Subcutaneous preadipocyte (primary cell): Measurements from ENCODE around the gene OR1N2. TPM values are rescaled to one million over a fixed set of nuclear protein-coding genes. Genes with fewer than 3 reads are reported as not detected.

Experiments used
- total RNA-seq: library from RNA; depleted of rRNA; stranded (reverse); fragments of >200 nt; gene quantifications from 2 replicates; pipeline ENCODE4 v1.2.3, GENCODE V29; 2012

The OR1N2 gene
- total RNA-seq: under 0.01 and 0.20 TPM in 2 replicates

GRCh38 chr9:122552812-122553211 lies at the start of gene OR1N2:
Gene OR1N2, plus strand, starts transcription at chr9:122553112. Its CDS starts 100 bp downstream, at chr9:122553212.

GRCh38 chr9:122510502-122510901 lies 42.4 kb upstream of the OR1N2 start, which contains the start of gene OR1J2:
Gene OR1J2, plus strand, starts transcription at chr9:122510802. Its CDS starts 0 bp downstream, at chr9:122510802.

GRCh38 chr9:122518841-122519240 lies 34.1 kb upstream of the OR1N2 start, which contains the start of gene OR1J4:
Gene OR1J4, plus strand, starts transcription at chr9:122519141. Its CDS starts 0 bp downstream, at chr9:122519141.

GRCh38 chr9:122527193-122527592 lies 25.7 kb upstream of the OR1N2 start, which contains the start of gene OR1N1:
Gene OR1N1, minus strand, starts transcription at chr9:122527293. Its CDS starts 0 bp downstream, at chr9:122527293.

GRCh38 chr9:122583284-122583683 lies 30.4 kb downstream of the OR1N2 start, which contains the start of gene OR1L8:
Gene OR1L8, minus strand, starts transcription at chr9:122583384. Its CDS starts 14,907 bp downstream, at chr9:122568477.

Other genes with a start within 250 kb of the OR1N2 start
- gene PTGS1, start 182.1 kb upstream of the OR1N2 start, total RNA-seq: 39.9 and 83.0 TPM in 2 replicates
- not detected in 2 replicates for gene OR1J1, start 75.2 kb upstream of the OR1N2 start, total RNA-seq
- 0.20 and 0.73 TPM in 2 replicates for gene OR1J2, start 42.3 kb upstream of the OR1N2 start, total RNA-seq
- gene OR1J4, start 34.0 kb upstream of the OR1N2 start, total RNA-seq: not detected in 2 replicates
- not detected in 2 replicates for gene OR1N1, start 25.8 kb upstream of the OR1N2 start, total RNA-seq
- gene OR1L8, start 30.3 kb downstream of the OR1N2 start, total RNA-seq: not detected in 2 replicates
- gene OR1Q1, start 61.6 kb downstream of the OR1N2 start, total RNA-seq: not detected in 2 replicates
- not detected in 2 replicates for gene OR1B1, start 104.5 kb downstream of the OR1N2 start, total RNA-seq
- not detected in 2 replicates for gene OR1L1, start 108.6 kb downstream of the OR1N2 start, total RNA-seq
- gene OR1L3, start 122.0 kb downstream of the OR1N2 start, total RNA-seq: not detected in 2 replicates
- gene OR1L4, start 170.9 kb downstream of the OR1N2 start, total RNA-seq: not detected in 2 replicates
- gene OR1L6, start 189.2 kb downstream of the OR1N2 start, total RNA-seq: not detected in 2 replicates
- gene OR5C1, start 235.8 kb downstream of the OR1N2 start, total RNA-seq: not detected in 2 replicates
- gene OR1K1, start 247.0 kb downstream of the OR1N2 start, total RNA-seq: not detected in 2 replicates